Fibroblast of mammary gland (primary cell): ENCODE measurements around the gene TMEM163.

Experiments
- DNase-seq: peaks from one replicate; pipeline ENCODE4 v3.0.0-alpha.2; 2010; ENCODE audit warnings: low read depth
- H3K4me3 ChIP-seq: 2 replicates; pipeline ENCODE4 v1.5.1; 2011; ENCODE audit warnings: low read depth, mild to moderate bottlenecking, low read length, moderate library complexity; ENCODE audit not compliant: control insufficient read depth
- TF ChIP-seq, protein P1 (sequence below): conservative IDR thresholded peaks from 2 replicates; pipeline ENCODE4 v1.5.1; 2011; ENCODE audit warnings: low read depth, low read length, inconsistent platforms; ENCODE audit not compliant: control insufficient read depth, insufficient read depth

The TMEM163 gene

DNA sequence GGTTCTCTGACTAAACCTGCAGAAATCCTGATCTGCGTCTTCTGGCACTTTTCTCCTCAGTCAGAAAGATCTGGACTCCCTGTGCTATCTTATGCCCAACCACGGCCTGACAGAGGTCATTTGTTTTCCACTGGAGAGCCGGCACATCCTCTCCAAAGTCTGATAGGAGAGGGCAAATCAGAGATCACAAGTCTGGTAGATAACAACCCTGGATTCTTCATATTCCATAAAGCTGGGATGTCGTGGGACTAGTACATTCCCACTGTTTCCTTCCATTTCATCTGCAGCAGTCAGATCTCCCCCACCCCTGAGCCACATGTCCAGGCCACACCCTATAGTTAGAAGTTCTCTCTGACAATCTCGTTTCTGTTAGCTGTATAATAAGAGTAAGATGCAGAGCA lies 308.0 kb downstream of the TMEM163 start:
- TF ChIP-seq, protein P1, sequence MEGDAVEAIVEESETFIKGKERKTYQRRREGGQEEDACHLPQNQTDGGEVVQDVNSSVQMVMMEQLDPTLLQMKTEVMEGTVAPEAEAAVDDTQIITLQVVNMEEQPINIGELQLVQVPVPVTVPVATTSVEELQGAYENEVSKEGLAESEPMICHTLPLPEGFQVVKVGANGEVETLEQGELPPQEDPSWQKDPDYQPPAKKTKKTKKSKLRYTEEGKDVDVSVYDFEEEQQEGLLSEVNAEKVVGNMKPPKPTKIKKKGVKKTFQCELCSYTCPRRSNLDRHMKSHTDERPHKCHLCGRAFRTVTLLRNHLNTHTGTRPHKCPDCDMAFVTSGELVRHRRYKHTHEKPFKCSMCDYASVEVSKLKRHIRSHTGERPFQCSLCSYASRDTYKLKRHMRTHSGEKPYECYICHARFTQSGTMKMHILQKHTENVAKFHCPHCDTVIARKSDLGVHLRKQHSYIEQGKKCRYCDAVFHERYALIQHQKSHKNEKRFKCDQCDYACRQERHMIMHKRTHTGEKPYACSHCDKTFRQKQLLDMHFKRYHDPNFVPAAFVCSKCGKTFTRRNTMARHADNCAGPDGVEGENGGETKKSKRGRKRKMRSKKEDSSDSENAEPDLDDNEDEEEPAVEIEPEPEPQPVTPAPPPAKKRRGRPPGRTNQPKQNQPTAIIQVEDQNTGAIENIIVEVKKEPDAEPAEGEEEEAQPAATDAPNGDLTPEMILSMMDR = no peak
- H3K4me3 ChIP-seq = no peak overlapping the region
- peak; percentile 50 for DNase-seq

DNA sequence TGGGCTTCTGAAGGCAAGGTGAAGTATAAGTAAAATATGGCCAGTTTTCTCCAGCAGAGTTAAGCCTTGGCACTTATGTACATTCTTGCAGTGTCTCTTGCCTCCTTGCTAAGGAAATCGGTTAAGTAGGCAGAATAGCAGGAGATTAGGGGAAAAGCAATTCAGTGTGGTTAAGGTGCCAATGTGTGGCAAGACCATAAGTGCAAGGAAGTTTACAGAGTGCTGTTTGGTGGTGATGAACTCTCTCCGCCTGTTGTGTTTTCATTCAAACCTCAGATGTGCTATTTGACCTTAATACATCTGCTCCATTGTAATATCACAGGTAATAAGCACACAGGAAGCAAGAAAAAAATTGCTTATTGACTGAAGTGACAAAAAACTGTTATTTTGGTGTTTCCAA lies 308.8 kb downstream of the TMEM163 start:
- DNase-seq = no peak
- no peak overlapping the region for H3K4me3 ChIP-seq
- TF ChIP-seq, protein P1 = no peak

DNA sequence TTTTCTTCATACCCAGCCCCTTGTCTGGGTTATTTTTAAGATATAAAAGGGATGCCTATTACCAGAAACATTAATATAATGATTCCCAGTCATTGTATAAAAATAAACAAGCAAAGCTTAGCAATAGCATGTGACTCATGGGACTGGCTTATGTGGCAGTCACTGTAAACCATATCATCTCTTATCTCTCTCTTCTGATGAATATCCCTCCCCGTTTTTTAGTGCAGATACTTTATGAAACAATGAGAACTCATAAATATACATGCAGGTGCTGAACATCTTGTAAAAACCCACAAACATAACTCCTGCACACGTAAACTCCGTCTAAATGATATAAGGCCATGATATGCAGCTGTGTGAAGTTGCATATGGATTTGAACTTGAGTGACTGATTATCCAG lies 310.0 kb downstream of the TMEM163 start:
- DNase-seq = peak; percentile 63
- H3K4me3 ChIP-seq = no peak overlapping the region
- TF ChIP-seq, protein P1 = no peak

DNA sequence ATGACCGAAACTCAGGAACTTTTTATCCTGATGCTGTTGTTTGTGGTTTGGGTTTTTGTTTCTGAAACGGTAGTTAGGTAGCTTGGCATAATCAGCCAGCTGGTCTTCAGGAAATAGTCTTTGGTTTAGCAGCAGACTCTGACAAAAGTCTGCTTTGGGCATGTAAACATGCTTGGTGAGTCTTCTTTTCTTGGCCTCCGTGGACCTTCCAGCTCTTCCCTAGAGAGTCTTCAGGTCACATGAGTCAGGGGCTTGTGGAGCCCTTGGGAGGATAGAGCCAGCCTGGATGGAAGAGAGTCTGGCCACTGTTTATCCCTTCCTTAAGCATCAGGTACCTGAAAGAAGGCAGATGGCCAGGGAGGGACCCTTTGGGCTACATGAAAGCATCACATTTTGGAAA lies 310.4 kb downstream of the TMEM163 start:
- peak; percentile 79 for DNase-seq
- TF ChIP-seq, protein P1 = no peak
- no peak overlapping the region for H3K4me3 ChIP-seq

DNA sequence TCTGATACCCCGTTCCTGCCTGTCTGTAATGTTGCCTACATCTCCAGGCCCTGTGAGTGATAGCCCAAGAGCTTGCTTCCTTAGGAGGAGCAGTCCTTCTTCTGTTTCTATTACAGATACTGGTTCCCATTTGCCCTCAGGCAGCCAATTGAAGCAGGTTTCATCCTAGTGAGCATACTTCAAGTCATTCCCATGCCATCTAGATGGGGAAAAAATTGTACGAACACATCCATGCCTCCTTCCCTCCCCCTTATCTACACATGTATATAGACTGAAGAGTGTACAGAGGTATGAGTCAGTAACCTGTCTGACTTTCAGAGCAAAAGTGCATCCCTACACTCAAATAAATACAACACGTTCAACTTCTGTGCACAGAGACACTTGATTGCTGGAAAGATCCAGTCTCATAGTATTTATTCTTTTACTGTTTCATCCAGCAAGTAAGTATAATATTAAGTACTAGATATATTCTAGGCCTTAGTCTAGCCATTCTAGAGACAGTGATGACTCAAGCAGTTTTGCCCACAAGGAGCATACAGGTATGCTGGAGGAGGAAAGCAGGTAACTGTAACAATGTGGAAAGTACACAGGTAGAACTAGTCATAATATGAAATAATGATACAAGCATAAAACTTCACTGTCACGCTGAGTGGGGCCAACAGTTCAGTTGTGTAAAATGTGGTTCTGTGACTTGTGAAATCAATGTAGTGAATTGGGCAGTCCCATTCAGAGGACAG lies 311.5 kb downstream of the TMEM163 start:
- H3K4me3 ChIP-seq = no peak overlapping the region
- no peak for DNase-seq
- TF ChIP-seq, protein P1 = no peak

DNA sequence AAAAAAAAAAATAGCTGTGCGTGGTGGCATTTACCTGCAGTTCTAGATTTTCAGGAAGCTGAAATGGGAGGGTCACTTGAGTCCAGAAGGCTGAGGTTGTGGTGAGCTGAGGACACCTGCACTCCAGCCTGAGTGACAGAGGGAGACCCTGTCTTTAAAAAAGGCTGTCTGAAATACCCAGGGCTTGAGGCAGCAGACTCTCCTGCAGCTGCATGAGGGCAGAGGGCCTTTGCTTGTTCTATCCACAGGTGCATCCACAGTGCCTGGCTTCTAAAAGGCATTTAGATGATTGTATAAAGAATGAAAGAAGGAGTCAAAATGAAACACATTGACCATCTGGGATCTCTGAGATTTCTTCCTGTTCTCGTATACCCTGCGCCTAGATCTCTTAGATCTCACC lies 312.1 kb downstream of the TMEM163 start:
- DNase-seq = no peak
- H3K4me3 ChIP-seq = no peak overlapping the region
- TF ChIP-seq, protein P1 = no peak
